GM19455 (cell line): ENCODE measurements around the gene DAG1.
"Not testable (repeated sequence)": the region's sequence is repeated elsewhere in the genome, so short reads cannot be mapped to it uniquely, and the experiment has no call there.

Source experiments
- ATAC-seq: cut with Tn5 transposase; IDR thresholded peaks from one replicate; pipeline ENCODE4 v1.9.1; 2021; ENCODE audit not compliant: unreplicated experiment

DAG1 gene

DNA sequence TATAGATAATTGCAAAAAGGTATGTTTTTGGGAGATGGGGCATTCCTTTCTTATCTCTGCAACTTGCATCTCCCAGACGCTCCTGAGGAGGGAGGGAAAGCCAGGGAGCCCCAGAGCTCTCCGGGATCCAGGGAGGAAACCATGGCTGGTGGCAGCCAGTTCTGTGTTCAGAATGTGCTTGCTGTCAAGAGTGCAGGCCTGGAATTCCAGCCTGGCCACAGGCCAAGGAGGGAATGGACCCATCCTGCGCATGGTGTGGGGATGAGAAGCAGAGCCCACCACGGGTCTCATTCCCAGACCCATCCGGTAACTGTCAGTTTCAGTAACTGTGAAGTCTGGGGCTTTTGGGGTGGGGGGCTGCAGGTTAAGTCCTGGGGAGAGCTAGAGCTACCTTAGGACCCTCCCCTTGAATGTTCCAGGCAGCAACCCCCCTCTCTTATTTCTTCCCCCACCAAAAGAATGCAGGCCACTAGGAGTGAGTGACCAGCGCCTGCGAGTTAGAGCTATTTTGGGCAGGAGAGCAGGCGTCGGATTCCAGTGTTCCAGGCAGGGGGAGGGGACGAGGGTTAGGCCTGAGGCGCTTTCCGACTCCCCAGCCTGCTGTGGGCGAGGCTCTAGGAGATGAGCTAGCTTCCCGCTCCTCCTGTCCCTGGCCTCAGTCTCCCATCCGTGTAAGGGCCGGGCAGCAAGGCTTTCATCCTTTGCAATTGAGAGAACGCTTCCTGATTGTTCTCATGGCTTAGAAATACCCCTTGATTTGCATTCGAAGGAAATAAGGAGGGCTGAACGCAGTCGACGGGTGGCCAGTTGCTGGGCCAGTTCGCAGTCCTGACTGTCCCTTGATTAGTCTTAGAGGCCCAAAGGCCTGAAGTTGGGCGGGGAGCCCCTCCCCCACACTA is 781 bp upstream of the DAG1 start:
- no peak for ATAC-seq

DNA sequence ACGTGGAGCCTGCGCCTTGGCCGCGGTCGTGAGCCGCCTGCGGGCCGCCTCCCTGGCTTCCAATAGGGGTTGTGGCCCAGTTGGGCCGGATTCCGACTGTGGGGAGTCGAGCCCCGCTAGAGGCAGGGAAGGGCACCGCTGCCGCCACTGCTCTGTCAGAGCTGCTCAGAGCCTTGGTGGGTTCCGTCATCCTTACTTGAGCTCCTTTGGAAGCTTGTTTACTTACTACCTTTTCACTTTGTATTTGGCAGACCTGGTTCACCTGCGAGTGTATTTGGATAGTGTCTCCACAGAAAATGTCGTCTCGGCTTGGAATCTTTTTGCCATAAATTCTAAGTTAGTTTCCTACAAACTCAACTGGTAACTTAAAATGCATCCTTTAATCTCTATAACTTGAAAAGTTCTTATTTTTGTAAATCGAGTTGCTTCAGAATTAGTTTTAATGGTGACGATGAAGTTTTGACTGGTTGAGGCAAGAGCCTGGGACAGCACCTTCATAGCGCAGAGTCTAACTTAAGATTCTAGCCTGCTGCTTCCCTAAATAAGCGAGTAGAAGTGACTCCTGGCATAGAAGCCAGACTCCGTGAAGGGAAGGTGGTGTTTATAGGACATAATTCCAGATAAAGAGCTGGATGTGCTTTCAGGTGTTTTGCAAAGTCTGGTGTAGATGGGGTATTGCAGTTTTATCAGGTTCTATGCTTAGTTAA is 800 bp downstream of the DAG1 start:
- peak; percentile 38 for ATAC-seq

DNA sequence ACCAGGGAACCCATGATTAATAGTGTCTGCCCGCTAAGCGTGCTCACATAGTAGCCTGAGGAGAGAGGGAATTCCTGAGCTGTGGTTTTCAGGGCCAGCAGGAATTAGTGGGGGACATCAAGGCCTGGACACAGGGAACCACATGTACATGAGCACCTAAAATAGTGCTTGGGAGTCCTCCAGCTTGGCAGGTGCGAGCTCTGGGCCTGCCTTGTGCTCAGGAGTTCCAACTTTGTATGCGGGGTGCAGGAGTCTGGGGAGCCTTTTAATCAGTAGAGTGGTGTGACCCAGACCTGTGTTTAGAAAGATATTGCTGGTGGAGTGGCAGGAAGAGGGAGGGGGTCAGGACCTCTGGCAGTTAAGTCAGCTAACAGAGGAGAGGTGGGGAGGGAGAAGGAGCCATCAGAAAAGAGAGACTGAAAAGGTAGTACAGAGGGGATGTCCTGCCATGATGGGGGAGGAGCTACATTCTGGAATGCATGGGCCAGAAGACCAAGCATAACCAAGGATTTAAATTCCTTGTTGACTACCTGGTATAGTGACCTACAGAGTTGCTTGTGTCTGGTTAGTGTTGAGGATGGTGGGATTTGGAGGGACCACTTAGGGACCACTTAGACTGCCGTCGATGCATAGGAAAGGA is 1.9 kb downstream of the DAG1 start:
- ATAC-seq, result no peak

DNA sequence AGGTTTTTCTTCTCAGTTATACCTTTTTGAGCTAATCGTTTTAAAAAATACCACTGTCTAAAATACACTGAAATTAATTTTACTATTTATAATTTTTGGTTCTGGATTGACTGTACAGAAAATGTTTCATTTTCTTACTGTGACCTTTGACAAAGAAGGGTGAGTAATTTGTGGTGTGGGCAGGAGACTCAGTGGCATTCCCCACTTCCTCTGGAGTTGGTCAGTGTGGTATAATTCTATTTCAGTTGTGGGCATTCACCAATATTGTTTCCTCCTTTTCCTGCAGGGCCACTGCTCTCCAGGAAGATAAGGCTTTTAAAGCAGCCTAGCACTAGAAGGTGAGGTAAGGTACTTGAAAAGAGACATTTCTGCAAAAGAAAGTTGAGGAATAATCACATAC is 6.5 kb downstream of the DAG1 start:
- no peak for ATAC-seq

DNA sequence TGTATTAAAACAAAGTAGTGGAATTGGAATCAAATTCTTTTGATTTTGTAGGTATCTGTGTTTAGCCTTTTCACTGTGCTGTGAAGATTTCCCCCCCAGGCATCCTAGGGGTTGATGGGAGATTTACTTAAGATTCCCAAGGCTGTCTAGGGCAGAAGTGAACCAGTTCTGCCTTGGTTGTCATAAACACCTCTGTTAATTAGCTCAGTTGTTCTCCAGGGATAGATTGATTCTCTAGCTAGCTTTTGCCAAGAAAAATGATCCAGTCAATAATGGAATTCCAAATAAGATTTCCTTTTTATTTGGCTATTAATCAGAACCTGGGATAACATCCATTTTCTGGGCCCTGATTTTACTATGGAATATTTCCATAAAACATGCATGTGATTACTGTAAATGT is 12.7 kb downstream of the DAG1 start:
- ATAC-seq, result no peak

DNA sequence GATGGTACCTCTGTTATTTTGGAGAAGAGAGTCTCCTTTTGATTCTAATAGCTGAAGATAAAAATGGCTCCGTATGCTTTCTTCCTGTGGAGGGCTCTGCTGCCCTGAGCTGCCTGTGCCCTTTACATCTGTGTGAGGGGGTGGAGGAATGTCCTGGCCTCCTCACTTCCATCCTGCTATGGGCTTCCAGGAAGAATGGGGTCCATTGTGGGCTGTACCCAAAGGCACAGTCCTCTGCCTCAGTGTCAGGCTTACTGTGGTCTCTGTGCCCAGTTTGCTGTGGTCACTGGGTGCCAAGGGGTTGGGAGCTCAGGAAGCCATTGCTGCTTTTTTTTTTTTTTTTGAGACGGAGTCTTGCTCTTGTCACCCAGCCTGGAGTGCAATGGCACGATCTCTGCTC is 14.4 kb downstream of the DAG1 start:
- no peak for ATAC-seq

DNA sequence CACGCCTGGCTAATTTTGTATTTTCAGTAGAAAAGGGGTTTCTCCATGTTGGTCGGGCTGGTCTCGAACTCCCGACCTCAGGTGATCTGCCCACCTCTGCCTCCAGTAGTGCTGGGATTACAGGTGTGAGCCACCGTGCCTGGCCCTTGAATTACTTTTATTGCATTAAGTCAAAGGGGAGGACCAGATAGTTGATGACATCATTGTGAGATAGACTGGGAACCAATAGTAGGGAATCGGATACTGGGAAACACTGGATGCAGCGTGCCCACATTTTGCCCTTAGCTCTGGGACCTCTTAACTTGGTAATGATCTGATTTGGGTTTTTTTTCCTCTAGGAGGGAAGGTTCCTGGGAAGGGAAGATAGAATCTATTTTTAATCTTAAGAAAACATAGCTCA is 19.2 kb downstream of the DAG1 start:
- ATAC-seq, result no peak

DNA sequence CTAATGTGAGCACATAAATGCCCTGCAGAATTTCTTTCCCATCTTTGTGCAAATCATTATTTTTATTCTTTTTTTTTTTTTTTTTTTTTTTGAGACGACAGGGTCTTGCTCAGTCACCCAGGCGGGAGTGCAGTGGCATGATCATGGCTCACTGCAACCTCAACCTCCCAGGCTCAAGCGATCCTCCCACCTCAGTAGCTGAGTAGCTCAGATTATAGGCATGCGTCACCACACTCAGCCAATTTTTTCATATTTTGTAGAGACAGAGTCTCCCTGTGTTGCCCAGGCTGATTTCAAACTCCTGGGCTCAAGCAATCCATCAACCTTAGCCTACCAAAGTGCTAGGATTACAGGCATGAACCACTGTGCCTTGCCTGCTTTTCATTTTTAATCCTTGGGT is 22.9 kb downstream of the DAG1 start:
- no peak for ATAC-seq

DNA sequence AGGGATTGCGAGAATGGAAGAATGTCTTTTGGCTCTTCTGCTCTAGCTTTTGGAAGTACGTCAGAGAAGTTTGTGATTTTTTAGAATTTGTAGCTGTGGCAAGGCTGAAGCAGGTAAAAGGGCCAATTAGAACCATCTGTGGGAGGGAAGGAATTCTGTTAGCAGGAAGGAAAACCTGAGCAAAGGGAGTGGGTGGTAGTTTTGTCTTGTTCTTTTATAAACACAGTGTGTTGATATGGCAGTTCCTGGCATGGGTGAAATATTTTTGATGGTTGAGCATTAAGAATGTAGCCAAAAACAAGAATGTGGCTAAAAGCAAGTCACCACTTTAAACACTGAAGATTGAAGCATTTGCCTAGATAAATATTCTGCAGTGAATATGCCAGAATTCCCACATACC is 23.8 kb downstream of the DAG1 start:
- no peak for ATAC-seq

DNA sequence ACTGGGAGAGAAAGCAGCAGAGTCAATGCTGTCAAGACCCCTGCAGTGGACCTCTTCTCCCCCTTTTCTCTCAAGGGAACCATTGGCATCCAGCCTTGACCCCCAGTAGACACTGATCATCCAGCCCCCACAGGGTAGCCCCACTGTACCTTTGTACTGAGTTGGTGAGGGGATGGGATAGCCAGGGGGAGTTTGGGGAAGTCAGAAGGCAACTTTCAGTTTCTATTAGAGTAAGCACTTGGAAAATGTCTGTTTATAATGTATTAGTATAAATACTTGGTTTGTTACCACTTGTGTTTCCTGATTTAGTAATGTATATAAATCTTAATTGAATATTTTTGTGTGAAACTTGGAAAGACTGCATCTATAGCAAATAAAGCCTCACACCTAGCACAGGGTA is 25.0 kb downstream of the DAG1 start:
- no peak for ATAC-seq

DNA sequence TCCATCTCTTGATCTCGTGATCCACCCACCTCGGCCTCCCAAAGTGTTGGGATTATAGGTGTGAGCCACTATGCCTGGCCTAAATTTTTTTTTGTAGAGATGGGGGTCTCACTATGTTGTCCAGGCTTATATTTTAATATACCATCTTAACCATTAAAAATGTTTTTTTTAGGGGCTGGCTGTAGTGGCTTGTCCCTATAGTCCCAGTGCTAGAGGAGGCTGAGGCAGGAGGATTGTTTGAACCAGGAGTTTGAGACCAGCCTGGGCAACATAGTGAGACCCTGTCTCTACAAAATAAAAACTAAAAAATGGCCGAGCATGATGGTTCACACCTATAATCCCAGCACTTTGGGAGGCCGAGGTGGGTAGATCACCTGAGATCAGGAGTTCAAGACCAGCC is 26.8 kb downstream of the DAG1 start:
- ATAC-seq, result not testable (repeated sequence)

DNA sequence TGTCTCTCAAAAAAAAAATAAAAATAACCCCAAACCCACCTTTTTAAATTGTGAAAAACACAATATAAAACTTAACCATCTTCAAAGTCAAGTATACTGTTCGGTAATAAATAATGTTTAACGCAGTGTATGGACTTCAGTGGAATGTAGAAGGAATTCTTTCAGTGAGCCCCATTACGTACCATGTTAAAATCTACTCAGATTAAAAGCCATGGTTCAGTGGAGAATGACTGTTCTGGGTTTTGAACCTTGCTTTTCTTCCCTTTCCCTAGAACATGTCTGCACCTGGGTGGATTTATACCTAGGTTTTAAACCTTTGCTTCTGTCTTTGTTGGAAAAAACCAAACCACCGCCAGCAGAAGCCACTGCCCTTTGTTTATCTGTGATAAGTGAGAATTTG is 27.5 kb downstream of the DAG1 start:
- no peak for ATAC-seq

DNA sequence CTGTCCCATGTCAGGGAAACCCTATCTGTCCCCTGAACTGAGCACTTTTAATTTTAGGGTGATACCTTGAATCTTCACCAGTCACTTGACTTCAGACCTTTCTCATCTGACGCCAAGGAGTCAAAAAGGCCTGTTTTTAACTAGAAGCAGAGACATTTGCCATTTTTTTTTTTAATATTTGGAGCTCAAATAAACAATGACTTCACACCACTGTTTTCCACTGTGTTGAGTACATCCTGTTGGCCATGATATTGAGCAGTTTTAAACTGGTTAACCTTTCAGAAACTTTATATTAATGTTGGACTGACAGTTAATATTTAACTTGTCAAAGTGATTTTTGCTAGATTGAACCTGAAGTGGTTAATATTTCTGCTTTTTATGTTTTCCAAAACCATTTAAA is 28.2 kb downstream of the DAG1 start:
- ATAC-seq, result no peak

DNA sequence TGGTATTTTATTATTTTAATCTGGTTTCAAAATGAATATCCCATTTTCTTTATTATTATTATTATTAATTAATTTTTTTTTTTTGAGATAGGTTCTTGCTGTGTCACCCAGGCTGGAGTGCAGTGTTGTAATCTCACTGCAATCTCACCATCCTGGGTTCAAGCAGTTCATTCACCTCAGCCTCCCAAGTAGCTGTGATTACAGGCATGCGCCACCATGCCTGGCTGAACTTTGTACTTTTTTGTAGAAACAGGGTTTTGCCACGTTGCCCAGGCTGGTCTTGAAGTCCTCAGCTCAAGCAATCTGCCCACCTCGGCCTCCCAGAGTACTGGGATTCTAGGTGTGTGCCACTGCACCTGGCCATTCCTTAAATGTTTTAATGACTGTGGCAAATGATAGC is 28.6 kb downstream of the DAG1 start:
- no peak for ATAC-seq

DNA sequence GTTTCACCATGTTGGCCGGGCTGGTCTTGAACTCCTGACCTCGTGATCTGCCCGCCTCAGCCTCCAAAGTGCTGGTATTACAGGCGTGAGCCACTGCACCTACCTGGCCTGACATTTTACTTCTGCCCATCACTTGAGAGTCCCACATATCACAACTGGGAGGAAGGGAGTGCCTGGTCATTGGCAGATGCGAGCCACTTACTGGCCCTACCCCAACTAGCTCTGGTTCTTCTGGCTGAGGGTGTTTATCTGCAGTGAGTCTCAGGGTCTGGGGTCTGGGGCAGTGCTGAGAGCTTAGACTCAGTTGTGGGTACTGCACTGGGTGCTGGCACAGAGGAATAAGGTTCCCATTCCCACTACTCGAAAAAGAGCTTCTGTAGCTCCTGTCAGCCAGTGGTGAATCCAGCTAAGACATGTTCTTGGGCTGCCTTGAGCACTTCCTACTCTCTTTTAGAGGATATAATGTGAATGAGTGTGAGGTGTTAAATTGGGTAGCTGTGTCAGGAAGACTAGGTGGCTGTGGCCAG is 30.2 kb downstream of the DAG1 start:
- no peak for ATAC-seq

DNA sequence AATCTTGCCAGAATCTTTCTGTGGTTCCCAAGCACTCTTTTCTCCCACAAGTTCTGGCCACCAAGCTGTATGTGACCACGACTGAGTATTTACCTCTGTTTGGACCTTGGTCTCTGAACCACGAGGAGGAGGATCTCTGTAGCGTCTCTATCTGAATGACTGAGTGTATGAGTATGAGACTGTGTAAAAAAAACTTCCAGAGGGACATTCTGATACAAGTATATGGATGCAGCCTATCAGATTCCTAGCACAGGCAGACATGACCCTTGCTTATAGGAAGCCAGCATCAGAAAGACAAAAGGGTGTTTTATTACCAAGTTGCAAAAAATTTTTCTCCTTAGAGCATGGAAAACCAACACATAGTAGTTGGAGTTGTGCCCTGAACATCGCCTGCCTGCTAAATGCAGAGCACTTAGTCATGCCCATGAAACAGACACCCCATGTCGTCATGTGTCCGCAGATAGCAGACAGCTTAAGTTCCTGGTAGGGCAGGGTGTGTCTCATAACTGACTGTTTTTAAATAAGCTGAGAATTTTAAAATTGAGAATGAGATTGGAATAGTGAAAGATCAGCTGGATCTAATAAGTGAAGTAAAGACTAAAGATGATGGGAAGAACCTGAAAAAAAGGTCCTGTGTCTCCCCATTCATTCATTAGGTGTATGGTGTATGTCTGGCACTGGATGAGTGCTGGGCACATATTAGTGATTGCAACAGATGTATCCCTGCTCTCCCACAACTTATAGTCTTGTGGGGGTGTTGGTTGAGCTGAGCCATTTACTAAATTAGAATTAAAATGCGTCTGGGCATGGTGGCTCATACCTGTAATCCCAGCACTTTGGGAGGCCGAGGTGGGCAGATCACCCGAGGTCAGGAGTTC is 30.9 kb downstream of the DAG1 start:
- ATAC-seq, result no peak

DNA sequence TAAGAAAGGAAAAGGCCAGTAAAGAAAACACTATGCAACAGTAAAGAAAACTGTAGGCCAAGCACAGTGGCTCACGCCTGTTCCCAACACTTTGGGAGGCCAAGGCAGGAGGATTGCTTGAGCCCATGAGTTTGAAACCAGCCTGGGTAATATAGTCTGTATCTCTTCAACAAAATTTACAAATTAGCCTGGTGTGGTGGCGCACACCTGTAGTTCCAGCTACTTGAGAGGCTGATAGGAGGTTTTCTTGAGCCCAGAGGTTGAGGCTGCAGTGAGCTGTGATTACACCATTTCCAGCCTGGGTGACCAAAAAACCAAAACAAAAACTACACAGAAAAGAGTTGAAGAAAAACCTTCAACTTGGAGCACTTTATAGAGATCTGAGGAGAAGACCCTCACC is 31.8 kb downstream of the DAG1 start:
- ATAC-seq, result no peak

DNA sequence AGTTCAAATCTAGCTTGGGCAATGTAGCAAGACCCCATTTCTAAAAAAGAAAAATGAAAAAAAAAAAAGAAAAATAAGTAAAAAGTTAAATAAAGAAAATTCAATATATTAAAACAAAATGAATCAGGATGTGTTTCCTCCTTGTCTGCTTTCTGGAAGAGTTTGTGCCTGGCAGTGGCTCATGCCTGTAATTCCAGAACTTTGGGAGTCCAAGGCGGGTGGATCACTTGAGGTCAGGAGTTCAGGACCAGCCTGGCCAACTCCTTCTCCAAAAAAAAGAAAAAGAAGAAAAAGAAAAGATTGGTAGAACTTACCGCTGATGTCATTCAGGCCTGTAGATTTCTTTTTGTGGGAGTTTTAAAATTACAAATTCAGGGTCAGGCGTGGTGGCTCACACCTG is 36.8 kb downstream of the DAG1 start:
- ATAC-seq, result no peak

DNA sequence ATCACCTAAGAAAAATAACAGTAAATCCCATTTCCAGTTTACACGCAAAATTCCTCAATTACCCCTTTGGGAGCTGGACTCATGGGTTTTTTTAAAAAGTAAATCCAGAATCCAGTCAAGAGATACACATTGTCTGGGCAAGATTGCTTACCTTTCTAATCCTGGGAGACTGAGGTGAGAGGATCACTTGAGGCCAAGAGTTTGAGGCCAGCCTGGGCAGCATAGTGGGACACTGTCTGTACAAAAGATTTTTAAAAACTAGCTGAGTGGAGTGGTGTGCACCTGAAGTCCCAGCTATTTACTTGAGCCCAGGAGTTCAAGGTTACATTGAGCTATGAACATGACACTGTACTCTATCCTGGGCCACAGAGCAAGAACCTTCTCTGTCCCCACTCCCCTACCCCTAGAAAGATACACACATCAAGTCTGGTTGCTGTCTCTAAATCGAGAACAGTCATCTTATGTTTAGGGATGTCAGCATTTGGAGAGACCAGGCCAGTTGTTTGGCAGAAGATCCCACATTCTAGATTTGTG is 39.0 kb downstream of the DAG1 start:
- no peak for ATAC-seq

DNA sequence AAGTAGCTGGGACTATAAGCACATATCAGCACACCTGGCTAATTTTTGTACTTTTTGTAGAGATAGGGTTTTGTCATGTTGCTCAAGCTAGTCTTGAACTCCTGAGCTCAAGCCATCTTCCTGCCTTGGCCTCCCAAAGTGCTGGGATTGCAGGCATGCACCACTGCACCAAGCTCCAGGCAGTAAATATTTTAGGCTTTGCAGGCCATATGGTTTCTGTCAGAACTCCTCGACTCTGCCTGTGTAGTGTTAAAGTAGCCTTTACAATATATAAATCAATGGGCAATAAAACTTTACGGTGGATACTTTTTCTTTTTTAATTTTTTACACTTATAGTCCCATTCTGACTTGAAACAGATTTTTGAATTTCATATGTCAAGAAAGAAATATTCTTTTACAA is 41.6 kb downstream of the DAG1 start:
- ATAC-seq, result no peak
